ENCODE measurements around the gene P2RX5. TPM values are rescaled to one million over a fixed set of nuclear protein-coding genes. Genes with fewer than 3 reads are reported as not detected.

The P2RX5 gene
- total and polyA plus RNA-seq, 12 donors = 0.25 to 2.8 (median 0.99) TPM

GRCh38 chr17:3719265-3719664, 23.3 kb upstream of the P2RX5 start:
- Histone ChIP-seq H3K27ac (peak overlapping the region in 4 of 5 donors; percentile 15 to 89 (median 74)), H3K4me3 (no peak overlapping the region), H3K36me3 (replicated peaks in 1 of 2) (peaks cover 0 to 42% of the 10 kb centered on the region in 2 donors), H3K9me3 (replicated peaks in 1 of 3) (no peaks in the 10 kb centered on the region), H3K27me3 (no peaks in the 10 kb centered on the region), H3K4me1 (replicated peaks in 1 of 2) (peaks cover 27 to 42% of the 10 kb centered on the region in 2 donors)
- TF ChIP-seq POLR2A (IDR thresholded peaks at IDR 0.05) (no peak), CTCF (IDR thresholded peaks at IDR 0.05) (no peak)
- intact Hi-C loops (cut with DNase I) = no loop called here
- DNase-seq = no peak

GRCh38 chr17:3718201-3718600, 22.2 kb upstream of the P2RX5 start:
- no peak overlapping the region for H3K27ac ChIP-seq
- intact Hi-C loops (cut with DNase I) = no loop called here
- H3K4me3 ChIP-seq = no peak overlapping the region
- no peaks in the 10 kb centered on the region for H3K27me3 ChIP-seq
- peaks cover 26 to 38% of the 10 kb centered on the region in 2 donors for H3K4me1 ChIP-seq (replicated peaks in 1 of 2)
- DNase-seq = no peak
- no peaks in the 10 kb centered on the region for H3K9me3 ChIP-seq (replicated peaks in 1 of 3)
- peaks cover 0 to 43% of the 10 kb centered on the region in 2 donors for H3K36me3 ChIP-seq (replicated peaks in 1 of 2)
- 74 to 91% (median 84%) methylated on average over 4 of the region's 4 CpGs for WGBS, 4 donors
- TF ChIP-seq POLR2A (IDR thresholded peaks at IDR 0.05) = no peak
- no peak for TF ChIP-seq CTCF (IDR thresholded peaks at IDR 0.05)

GRCh38 chr17:3715296-3715695, 19.3 kb upstream of the P2RX5 start:
- H3K36me3 ChIP-seq (replicated peaks in 1 of 2) = peaks cover 0 to 48% of the 10 kb centered on the region in 2 donors
- TF ChIP-seq POLR2A (IDR thresholded peaks at IDR 0.05) (no peak), CTCF (IDR thresholded peaks at IDR 0.05) (no peak)
- 81 to 93% (median 86%) methylated on average over 8 of the region's 8 CpGs for WGBS, 4 donors
- no peak for DNase-seq
- no peaks in the 10 kb centered on the region for H3K9me3 ChIP-seq (replicated peaks in 1 of 3)
- H3K27ac ChIP-seq = no peak overlapping the region
- no peak overlapping the region for H3K4me3 ChIP-seq
- intact Hi-C loops (cut with DNase I) = no loop called here
- no peaks in the 10 kb centered on the region for H3K27me3 ChIP-seq
- peaks cover 11 to 21% of the 10 kb centered on the region in 2 donors for H3K4me1 ChIP-seq (replicated peaks in 1 of 2)

GRCh38 chr17:3712811-3713463, 17.0 kb upstream of the P2RX5 start:
- Histone ChIP-seq H3K4me3 (no peak overlapping the region), H3K36me3 (replicated peaks in 1 of 2) (peaks cover 0 to 41% of the 10 kb centered on the region in 2 donors), H3K27me3 (no peaks in the 10 kb centered on the region), H3K9me3 (replicated peaks in 1 of 3) (no peaks in the 10 kb centered on the region), H3K4me1 (replicated peaks in 1 of 2) (peaks cover 0 to 7% of the 10 kb centered on the region in 2 donors), H3K27ac (no peak overlapping the region)
- intact Hi-C loops (cut with DNase I) = no loop called here
- no peak for DNase-seq
- TF ChIP-seq CTCF (IDR thresholded peaks at IDR 0.05) = no peak
- no peak for TF ChIP-seq POLR2A (IDR thresholded peaks at IDR 0.05)
- 73 to 80% (median 76%) methylated on average over 13 of the region's 13 CpGs for WGBS, 4 donors

All from adrenal gland (tissue), 12 donors.